NCI-H2196 treated with DMSO at 0.1 percent for 48 hours (cell line): Measurements from ENCODE around the gene PCDHGA10.
"Not testable (repeated sequence)": the region's sequence is repeated elsewhere in the genome, so short reads cannot be mapped to it uniquely, and the experiment has no call there.

Experiments used
- DNase-seq: peaks from one replicate; lab custom pipeline; 2025; ENCODE audit not compliant: unreplicated experiment; lab: John Stamatoyannopoulos, UW

The PCDHGA10 gene

GRCh38 chr5:141392429-141393198, 20.2 kb upstream of the PCDHGA10 start, which contains the start of gene PCDHGA8:
TSS of gene PCDHGA8 (plus strand) at chr5:141392633. CDS start at chr5:141392814, 181 bp downstream.
- DNase-seq = no peak

GRCh38 chr5:141393267-141393666, 19.5 kb upstream of the PCDHGA10 start:
- DNase-seq = no peak

- DNase-seq = not testable (repeated sequence)
Observed at GRCh38 chr5:141394401-141395187, 18.2 kb upstream of the PCDHGA10 start.

- not testable (repeated sequence) for DNase-seq
Observed at GRCh38 chr5:141397756-141398551, 14.8 kb upstream of the PCDHGA10 start, which contains the start of gene PCDHGB5. TSS of gene PCDHGB5 (plus strand) at chr5:141397947. CDS start at chr5:141398128, 181 bp downstream.

- no peak for DNase-seq
Observed at GRCh38 chr5:141398608-141399007, 14.2 kb upstream of the PCDHGA10 start.

- DNase-seq = no peak
Observed at GRCh38 chr5:141399555-141400258, 13.1 kb upstream of the PCDHGA10 start.

- no peak for DNase-seq
Observed at GRCh38 chr5:141402553-141403243, 10.1 kb upstream of the PCDHGA10 start, which contains the start of gene PCDHGA9. TSS of gene PCDHGA9 (plus strand) at chr5:141402778. CDS start at chr5:141402953, 175 bp downstream.

- DNase-seq = no peak
Observed at GRCh38 chr5:141403387-141403786, 9.4 kb upstream of the PCDHGA10 start.

- peak; percentile 70 for DNase-seq
Observed at GRCh38 chr5:141407790-141408505, 4.8 kb upstream of the PCDHGA10 start, which contains the start of gene PCDHGB6. TSS of gene PCDHGB6 (plus strand) at chr5:141408021. CDS start at chr5:141408203, 182 bp downstream.

- no peak for DNase-seq
Observed at GRCh38 chr5:141409598-141410306, 3.0 kb upstream of the PCDHGA10 start.

- no peak for DNase-seq
Observed at GRCh38 chr5:141411575-141411974, 1.2 kb upstream of the PCDHGA10 start.

GRCh38 chr5:141413540-141414069, 818 bp downstream of the PCDHGA10 start:
- no peak for DNase-seq

- not testable (repeated sequence) for DNase-seq
Observed at GRCh38 chr5:141414548-141415274, 1.9 kb downstream of the PCDHGA10 start.

GRCh38 chr5:141415275-141415618, 2.5 kb downstream of the PCDHGA10 start:
- DNase-seq = not testable (repeated sequence)

- not testable (repeated sequence) for DNase-seq
Observed at GRCh38 chr5:141417494-141418172, 4.8 kb downstream of the PCDHGA10 start, which contains the start of gene PCDHGB7. TSS of gene PCDHGB7 (plus strand) at chr5:141417677. CDS start at chr5:141417860, 183 bp downstream.

- DNase-seq = no peak
Observed at GRCh38 chr5:141419074-141419880, 6.5 kb downstream of the PCDHGA10 start.
